Spleen (tissue), 11 donors: ENCODE results near the gene TMEM50A. TPM values are rescaled to one million over a fixed set of nuclear protein-coding genes. Genes with fewer than 3 reads are reported as not detected.
"Not testable (repeated sequence)": the region's sequence is repeated elsewhere in the genome, so short reads cannot be mapped to it uniquely, and the experiment has no call there.

Experiments
- DNase-seq: peaks from one replicate; pipeline ENCODE4 v3.0.0-alpha.2; 2020
- H3K27ac ChIP-seq, 8 donors: fragments of 200-600 bp; sonication (generic) in 7 of 8; 1 replicate in 4 of 8; 2 replicates in 4 of 8; pipeline versions ENCODE4 v1.5.0 to v1.8.0; 2016 to 2021; ENCODE audit warnings: inconsistent platforms in 4 of 8, mild to moderate bottlenecking in 4 of 8, moderate library complexity in 1 of 8
- H3K27me3 ChIP-seq, 7 donors: fragments of 200-600 bp; sonication (generic) in 6 of 7; replicated peaks in 1 of 7; 1 replicate in 4 of 7; 2 replicates in 3 of 7; pipeline versions ENCODE4 v1.5.0 to v1.8.0; 2016 to 2021; ENCODE audit warnings: inconsistent platforms in 3 of 7, mild to moderate bottlenecking in 1 of 7
- H3K36me3 ChIP-seq, 6 donors: fragments of 200-600 bp; sonication (generic) in 5 of 6; 1 replicate in 4 of 6; 2 replicates in 2 of 6; pipeline versions ENCODE4 v1.5.0 to v1.8.0; 2016 to 2021; ENCODE audit warnings: inconsistent platforms in 2 of 6
- H3K4me1 ChIP-seq, 6 donors: fragments of 200-600 bp; sonication (generic) in 5 of 6; 1 replicate in 3 of 6; 2 replicates in 3 of 6; pipeline versions ENCODE4 v1.5.0 to v1.8.0; 2016 to 2021; ENCODE audit warnings: inconsistent platforms in 3 of 6
- H3K4me3 ChIP-seq, 8 donors: fragments of 200-600 bp; sonication (generic) in 7 of 8; 1 replicate in 4 of 8; 2 replicates in 4 of 8; pipeline versions ENCODE4 v1.5.0 to v1.8.0; 2016 to 2021; ENCODE audit warnings: inconsistent platforms in 4 of 8, mild to moderate bottlenecking in 4 of 8, moderate library complexity in 2 of 8
- H3K9me3 ChIP-seq, 8 donors: fragments of 200-600 bp; sonication (generic) in 7 of 8; 1 replicate in 4 of 8; 2 replicates in 4 of 8; pipeline versions ENCODE4 v1.5.0 to v1.8.0; 2016 to 2021; ENCODE audit warnings: inconsistent platforms in 4 of 8
- POLR2A ChIP-seq, 3 donors: fragments of 450-650 bp; IDR thresholded peaks; one replicate each; pipeline ENCODE4 v1.5.1; 2017; ENCODE audit warnings: antibody characterized with exemption in 3 of 3, mild to moderate bottlenecking in 1 of 3
- POLR2AphosphoS5 ChIP-seq, 3 donors: sonication (generic); formaldehyde crosslinking; IDR thresholded peaks; one replicate each; pipeline ENCODE4 v1.5.1; 2017; ENCODE audit warnings: antibody characterized with exemption in 3 of 3
- WGBS, 5 donors: extraction: QIAGEN DNeasy Blood & Tissue Kit in 3 of 5; methylation state at CpG; one replicate each; pipeline versions ENCODE4 v1.1.5 to v1.1.7; 2013 to 2018; 5-methylcytosine and 5-hydroxymethylcytosine counted together
- intact Hi-C: fragments of 100-400 bp; cut with DNase I; formaldehyde crosslinking; loops from one replicate; pipeline ENCODE4 v1.15.0; 2023; ENCODE audit warnings: low total_unique reads
- polyA plus RNA-seq, 3 donors: library from polyadenylated mRNA; stranded (reverse); fragments of 200-250 nt; gene quantifications; one replicate each; pipeline ENCODE4 v1.2.1, GENCODE V29; 2013
- total RNA-seq, 7 donors: library from RNA; depleted of rRNA in 3 of 7; stranded (reverse); fragments of >200 nt in 3 of 7; fragmentation: NEBNext Ultra II Directional in 4 of 7; extraction: Animal tissue kit (Norgen Biotek cat#: 25700) in 4 of 7; gene quantifications; one replicate each; pipeline versions ENCODE4 v1.1.0 to v1.2.1, GENCODE V29; 2016 to 2021
- TF ChIP-seq, protein P1 (sequence below), 11 experiments: fragments of 200-600 bp in 7 of 11; fragments of 450-650 bp in 4 of 11; sonication (generic) in 4 of 11; IDR thresholded peaks in 8 of 11; conservative IDR thresholded peaks in 3 of 11; 1 replicate in 7 of 11; 2 replicates in 4 of 11; pipeline versions ENCODE4 v1.4.0 to v1.8.0; 2016 to 2021; ENCODE audit warnings: antibody characterized with exemption in 11 of 11, inconsistent platforms in 4 of 11, mild to moderate bottlenecking in 1 of 11
- donor health status: healthy with polysubstance abuse.
- donor health status: DM: no; HTN: no; CAD: no; lungs with moderate emphysema.
- donor health status: DM: no; HTN: no; CAD: no.
- donor health status: Bipolar disorder and iron deficiency.
- donor health status: healthy.
- donor health status: DM: no; HTN: no; CAD: no.
- donor health status: DM: yes; HTN: yes; CAD: no.

TMEM50A gene
- total and polyA plus RNA-seq, 10 donors, result 44.1 to 108 (median 80.4) TPM

DNA sequence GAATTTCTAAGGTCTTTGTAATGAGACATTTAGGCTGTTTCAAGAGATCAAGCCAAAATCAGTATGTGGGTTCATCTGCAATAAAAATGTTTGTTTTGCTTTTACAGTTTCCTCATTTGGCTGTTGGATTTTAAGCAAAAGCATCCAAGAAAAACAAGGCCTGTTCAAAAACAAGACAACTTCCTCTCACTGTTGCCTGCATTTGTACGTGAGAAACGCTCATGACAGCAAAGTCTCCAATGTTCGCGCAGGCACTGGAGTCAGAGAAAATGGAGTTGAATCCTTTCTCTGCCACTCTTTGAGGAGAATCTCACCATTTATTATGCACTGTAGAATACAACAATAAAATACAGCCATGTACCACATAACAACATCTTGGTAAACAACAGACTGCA lies 9.3 kb upstream of the TMEM50A start:
- peaks cover 0 to 38% (median 1%) of the 10 kb centered on the region in 6 donors for H3K4me1 ChIP-seq
- H3K36me3 ChIP-seq, result peaks cover 0 to 15% (median 0%) of the 10 kb centered on the region in 6 donors
- H3K27me3 ChIP-seq, intact Hi-C loops, H3K4me3 ChIP-seq, DNase-seq, H3K9me3 ChIP-seq: not testable (repeated sequence)
- WGBS, 5 donors, result 70 to 83% (median 80%) methylated on average over 4 of the region's 4 CpGs
- peak overlapping the region in 3 of 8 donors; percentile 51 to 83 (median 78) for H3K27ac ChIP-seq

DNA sequence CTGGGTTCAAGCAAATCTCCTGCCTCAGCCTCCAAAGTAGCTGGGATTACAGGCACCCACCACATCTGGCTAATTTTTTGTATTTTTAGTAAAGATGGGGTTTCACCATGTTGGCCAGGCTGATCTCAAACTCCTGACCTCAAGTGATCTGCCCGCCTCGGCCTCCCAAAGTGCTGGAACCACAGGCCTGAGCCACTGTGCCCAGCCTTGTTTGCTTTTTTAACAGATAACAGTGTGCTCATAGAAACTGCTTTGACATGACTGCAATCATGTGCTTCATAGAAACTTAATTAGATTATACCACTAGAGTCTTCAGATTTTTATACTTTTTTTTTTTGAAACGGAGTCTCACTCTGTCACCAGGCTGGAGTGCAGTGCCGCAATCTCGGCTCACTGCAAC lies 8.8 kb upstream of the TMEM50A start:
- DNase-seq, intact Hi-C loops, H3K4me3 ChIP-seq, H3K9me3 ChIP-seq, H3K27me3 ChIP-seq: not testable (repeated sequence)
- peaks cover 0 to 15% (median 0%) of the 10 kb centered on the region in 6 donors for H3K36me3 ChIP-seq
- WGBS, 5 donors, result 92 to 98% (median 93%) methylated on average over 5 of the region's 5 CpGs
- H3K27ac ChIP-seq, result peak overlapping the region in 4 of 8 donors; percentile 51 to 83 (median 66)
- peaks cover 0 to 42% (median 1%) of the 10 kb centered on the region in 6 donors for H3K4me1 ChIP-seq

DNA sequence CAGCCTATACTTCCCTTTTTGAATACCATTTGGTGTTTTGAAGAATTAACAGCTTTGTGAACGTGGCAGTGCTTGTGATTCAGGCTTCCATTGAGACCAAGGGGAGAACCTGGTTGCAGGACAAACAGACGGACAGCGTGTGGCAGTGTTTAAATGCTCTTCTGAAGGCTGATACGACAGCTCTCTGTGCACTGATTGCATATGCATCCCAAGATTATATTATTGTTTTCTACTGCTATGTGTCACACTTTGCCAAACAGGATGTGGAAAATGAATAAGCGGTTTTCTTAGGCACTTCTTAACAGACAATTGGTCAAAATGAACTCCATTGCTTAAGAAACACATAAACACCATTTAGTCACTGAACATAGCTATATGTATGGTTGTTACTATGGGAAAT lies 8.2 kb upstream of the TMEM50A start:
- 13 to 47% (median 18%) methylated on average over 2 to 5 of the region's 5 CpGs for WGBS, 5 donors
- H3K9me3 ChIP-seq, intact Hi-C loops, H3K4me3 ChIP-seq, DNase-seq, H3K27me3 ChIP-seq: not testable (repeated sequence)
- H3K36me3 ChIP-seq, result peaks cover 0 to 15% (median 0%) of the 10 kb centered on the region in 6 donors
- peak overlapping the region in 5 of 8 donors; percentile 51 to 83 (median 60) for H3K27ac ChIP-seq
- H3K4me1 ChIP-seq, result peaks cover 0 to 46% (median 1%) of the 10 kb centered on the region in 6 donors

DNA sequence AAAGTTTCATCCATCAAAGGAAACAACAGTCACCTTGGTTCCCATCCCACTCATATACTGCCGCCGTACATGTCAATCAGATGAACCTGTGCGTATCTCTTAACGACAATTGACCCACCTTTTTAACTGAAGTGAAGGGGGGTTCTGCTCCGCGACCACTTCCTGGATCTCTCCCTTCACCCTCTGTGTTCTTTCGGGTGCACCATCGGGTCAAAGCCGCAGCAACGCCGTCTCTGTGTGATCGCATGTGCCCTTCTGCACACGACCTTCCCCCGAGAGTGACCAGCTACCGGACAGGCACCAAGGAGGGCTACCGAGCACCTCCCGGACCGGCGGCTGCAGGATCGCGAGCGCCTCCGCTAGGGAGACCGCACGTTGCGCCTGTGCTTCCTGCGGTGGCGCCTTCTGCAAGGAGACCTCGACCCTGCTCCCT lies 1.2 kb upstream of the TMEM50A start:
- H3K27ac ChIP-seq, result peak overlapping the region in 7 of 8 donors; percentile 19 to 99 (median 69)
- H3K4me3 ChIP-seq, result peak overlapping the region; percentile 52 to 98 (median 66)
- WGBS, 5 donors, result 0 to 1% (median 0%) methylated on average over 14 to 26 of the region's 29 CpGs
- H3K9me3 ChIP-seq, H3K27me3 ChIP-seq, intact Hi-C loops: not testable (repeated sequence)
- DNase-seq, result peak; percentile 89
- peak in 2 of 3 donors; percentile 35 to 51 for TF ChIP-seq POLR2AphosphoS5 (IDR thresholded peaks at IDR 0.05)
- peaks cover 19 to 59% (median 29%) of the 10 kb centered on the region in 6 donors for H3K4me1 ChIP-seq
- peaks cover 0 to 22% (median 0%) of the 10 kb centered on the region in 6 donors for H3K36me3 ChIP-seq

DNA sequence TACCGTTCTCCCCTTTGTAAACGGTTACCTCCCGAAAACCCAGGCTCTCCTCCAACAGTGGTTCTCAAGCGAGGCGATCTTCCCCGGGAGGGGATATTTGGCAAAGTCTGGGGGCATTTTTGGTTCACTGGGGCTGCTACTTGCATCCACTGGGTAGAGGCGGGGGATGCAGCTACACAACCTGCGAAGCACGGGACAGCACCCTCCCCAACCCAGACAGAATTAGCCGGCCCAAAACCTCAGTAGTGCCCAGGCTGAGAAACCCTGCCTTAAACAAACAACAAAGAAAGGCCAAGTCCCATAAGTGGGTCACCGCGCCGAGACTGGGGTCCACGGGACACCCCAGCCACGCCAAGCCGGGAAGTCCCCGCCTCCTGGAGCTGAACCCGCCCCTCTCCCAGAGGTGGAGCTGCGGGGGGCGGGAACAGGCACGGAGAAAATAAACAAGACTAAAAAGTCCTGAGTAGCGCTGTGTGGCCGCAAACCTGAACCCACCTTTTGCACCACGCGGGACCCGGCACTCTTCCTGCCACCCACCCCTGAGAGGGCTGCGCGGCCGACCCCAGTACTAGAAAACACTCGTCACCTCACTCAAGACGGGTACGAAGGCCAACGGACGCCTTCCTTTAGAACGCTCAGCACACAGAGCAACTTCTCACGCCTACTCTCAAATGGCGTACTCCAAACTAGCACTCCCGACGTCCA lies 499 bp upstream of the TMEM50A start:
- H3K27me3 ChIP-seq, intact Hi-C loops, H3K9me3 ChIP-seq: not testable (repeated sequence)
- Histone ChIP-seq H3K4me3 (peak overlapping the region; percentile 74 to 98 (median 88)), H3K36me3 (peaks cover 0 to 21% (median 0%) of the 10 kb centered on the region in 6 donors), H3K27ac (peak overlapping the region; percentile 92 to 99 (median 99)), H3K4me1 (peaks cover 19 to 59% (median 31%) of the 10 kb centered on the region in 6 donors)
- WGBS, 5 donors, result 0 to 1% (median 0%) methylated on average over 8 to 23 of the region's 39 CpGs
- peak; percentile 86 for DNase-seq

DNA sequence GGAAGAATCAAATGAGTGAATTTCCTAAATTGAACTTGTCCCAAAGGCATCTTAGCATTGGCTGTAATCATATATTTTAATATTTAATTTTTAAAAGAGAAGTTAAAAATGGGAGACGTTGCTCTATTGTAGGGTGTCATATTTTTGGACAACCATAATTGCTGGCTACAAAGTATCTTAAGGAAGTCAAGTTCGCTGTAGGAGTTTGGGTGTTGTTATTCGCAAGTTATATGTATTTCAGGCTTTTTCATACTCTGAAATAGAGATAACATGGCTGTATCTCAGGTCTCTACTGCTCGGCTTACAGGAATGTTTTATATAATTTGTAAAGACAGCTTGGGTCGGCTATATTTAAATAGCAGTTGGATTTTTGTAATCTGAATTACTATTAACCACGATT lies 852 bp downstream of the TMEM50A start:
- 0 to 2% (median 1%) methylated on average over 6 of the region's 6 CpGs for WGBS, 5 donors
- peak overlapping the region; percentile 92 to 99 (median 99) for H3K27ac ChIP-seq
- TF ChIP-seq, protein P1, sequence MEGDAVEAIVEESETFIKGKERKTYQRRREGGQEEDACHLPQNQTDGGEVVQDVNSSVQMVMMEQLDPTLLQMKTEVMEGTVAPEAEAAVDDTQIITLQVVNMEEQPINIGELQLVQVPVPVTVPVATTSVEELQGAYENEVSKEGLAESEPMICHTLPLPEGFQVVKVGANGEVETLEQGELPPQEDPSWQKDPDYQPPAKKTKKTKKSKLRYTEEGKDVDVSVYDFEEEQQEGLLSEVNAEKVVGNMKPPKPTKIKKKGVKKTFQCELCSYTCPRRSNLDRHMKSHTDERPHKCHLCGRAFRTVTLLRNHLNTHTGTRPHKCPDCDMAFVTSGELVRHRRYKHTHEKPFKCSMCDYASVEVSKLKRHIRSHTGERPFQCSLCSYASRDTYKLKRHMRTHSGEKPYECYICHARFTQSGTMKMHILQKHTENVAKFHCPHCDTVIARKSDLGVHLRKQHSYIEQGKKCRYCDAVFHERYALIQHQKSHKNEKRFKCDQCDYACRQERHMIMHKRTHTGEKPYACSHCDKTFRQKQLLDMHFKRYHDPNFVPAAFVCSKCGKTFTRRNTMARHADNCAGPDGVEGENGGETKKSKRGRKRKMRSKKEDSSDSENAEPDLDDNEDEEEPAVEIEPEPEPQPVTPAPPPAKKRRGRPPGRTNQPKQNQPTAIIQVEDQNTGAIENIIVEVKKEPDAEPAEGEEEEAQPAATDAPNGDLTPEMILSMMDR (IDR thresholded peaks at IDR 0.05 in 8 of 11, conservative IDR thresholded peaks at IDR 0.05 in 3 of 11), result no peak
- TF ChIP-seq POLR2AphosphoS5 (IDR thresholded peaks at IDR 0.05) (no peak), POLR2A (IDR thresholded peaks at IDR 0.05) (no peak)
- no peaks in the 10 kb centered on the region for H3K27me3 ChIP-seq
- DNase-seq, result no peak
- H3K4me1 ChIP-seq, result peaks cover 19 to 63% (median 34%) of the 10 kb centered on the region in 6 donors
- H3K4me3 ChIP-seq, result peak overlapping the region; percentile 74 to 98 (median 88)
- no peaks in the 10 kb centered on the region for H3K9me3 ChIP-seq
- intact Hi-C loops, result no loop called here
- H3K36me3 ChIP-seq, result peaks cover 0 to 24% (median 6%) of the 10 kb centered on the region in 6 donors
